Nephron (organoid): ENCODE results near the gene GLP1R.

ENCODE experiments used
- H3K27ac Mint-ChIP-seq, 3 experiments: 2 replicates each; pipeline ENCODE4 v1.8.0; 2020; ENCODE audit warnings: mixed read lengths in 3 of 3, mild to moderate bottlenecking in 2 of 3, moderate library complexity in 1 of 3
- H3K27me3 Mint-ChIP-seq: 2 replicates; pipeline ENCODE4 v1.8.0; 2021; ENCODE audit warnings: low read depth, mild to moderate bottlenecking, moderate library complexity, mixed read lengths
- H3K36me3 Mint-ChIP-seq: 2 replicates; pipeline ENCODE4 v1.8.0; 2020; ENCODE audit warnings: low read depth, mixed read lengths
- H3K4me1 Mint-ChIP-seq: 2 replicates; pipeline ENCODE4 v1.8.0; 2020; ENCODE audit warnings: mixed read lengths
- H3K4me3 Mint-ChIP-seq, 3 experiments: 2 replicates each; pipeline ENCODE4 v1.8.0; 2020; ENCODE audit warnings: mild to moderate bottlenecking in 3 of 3, mixed read lengths in 3 of 3, moderate library complexity in 2 of 3
- H3K9me3 Mint-ChIP-seq: 2 replicates; pipeline ENCODE4 v1.8.0; 2020; ENCODE audit warnings: mixed read lengths
- CTCF ChIP-seq, 3 experiments: fragments of 200-600 bp; sonication (generic); IDR thresholded peaks; one replicate each; pipeline ENCODE4 v1.5.0; 2021; ENCODE audit warnings: antibody characterized with exemption in 3 of 3; ENCODE audit not compliant: unreplicated experiment in 3 of 3

Gene GLP1R

GRCh38 chr6:39008737-39009136 lies 39.8 kb upstream of the GLP1R start:
- no peak for TF ChIP-seq CTCF (IDR thresholded peaks at IDR 0.05; ENCODE audit: unreplicated experiment in 3 of 3)
- peaks cover 6% of the 10 kb centered on the region for H3K9me3 Mint-ChIP-seq
- no peak overlapping the region for H3K27ac Mint-ChIP-seq
- peaks cover 31% of the 10 kb centered on the region for H3K27me3 Mint-ChIP-seq
- no peak overlapping the region for H3K4me3 Mint-ChIP-seq
- no peaks in the 10 kb centered on the region for H3K36me3 Mint-ChIP-seq
- no peaks in the 10 kb centered on the region for H3K4me1 Mint-ChIP-seq

GRCh38 chr6:39009476-39009875 lies 39.1 kb upstream of the GLP1R start:
- TF ChIP-seq CTCF (IDR thresholded peaks at IDR 0.05; ENCODE audit: unreplicated experiment in 3 of 3): no peak
- H3K4me1 Mint-ChIP-seq: no peaks in the 10 kb centered on the region
- H3K4me3 Mint-ChIP-seq: no peak overlapping the region
- H3K9me3 Mint-ChIP-seq: peaks cover 6% of the 10 kb centered on the region
- H3K27me3 Mint-ChIP-seq: peaks cover 31% of the 10 kb centered on the region
- H3K36me3 Mint-ChIP-seq: no peaks in the 10 kb centered on the region
- H3K27ac Mint-ChIP-seq: no peak overlapping the region

GRCh38 chr6:39016839-39017546 lies 31.6 kb upstream of the GLP1R start:
- Mint-ChIP-seq H3K4me3 (no peak overlapping the region), H3K4me1 (no peaks in the 10 kb centered on the region), H3K27me3 (peaks cover 13% of the 10 kb centered on the region), H3K9me3 (no peaks in the 10 kb centered on the region), H3K27ac (no peak overlapping the region), H3K36me3 (no peaks in the 10 kb centered on the region)
- no peak for TF ChIP-seq CTCF (IDR thresholded peaks at IDR 0.05; ENCODE audit: unreplicated experiment in 3 of 3)

GRCh38 chr6:39017547-39017880 lies 31.1 kb upstream of the GLP1R start:
- no peaks in the 10 kb centered on the region for H3K4me1 Mint-ChIP-seq
- TF ChIP-seq CTCF (IDR thresholded peaks at IDR 0.05; ENCODE audit: unreplicated experiment in 3 of 3): no peak
- H3K9me3 Mint-ChIP-seq: no peaks in the 10 kb centered on the region
- H3K27me3 Mint-ChIP-seq: peaks cover 8% of the 10 kb centered on the region
- H3K36me3 Mint-ChIP-seq: no peaks in the 10 kb centered on the region
- H3K4me3 Mint-ChIP-seq: no peak overlapping the region
- no peak overlapping the region for H3K27ac Mint-ChIP-seq

- peaks cover 7% of the 10 kb centered on the region for H3K27me3 Mint-ChIP-seq
- no peak overlapping the region for H3K27ac Mint-ChIP-seq
- H3K4me1 Mint-ChIP-seq: no peaks in the 10 kb centered on the region
- no peak overlapping the region for H3K4me3 Mint-ChIP-seq
- H3K9me3 Mint-ChIP-seq: no peaks in the 10 kb centered on the region
- no peaks in the 10 kb centered on the region for H3K36me3 Mint-ChIP-seq
- no peak for TF ChIP-seq CTCF (IDR thresholded peaks at IDR 0.05; ENCODE audit: unreplicated experiment in 3 of 3)
Measured at GRCh38 chr6:39018103-39018502, 30.5 kb upstream of the GLP1R start.

- Mint-ChIP-seq H3K9me3 (no peaks in the 10 kb centered on the region), H3K4me1 (no peaks in the 10 kb centered on the region), H3K4me3 (no peak overlapping the region), H3K27ac (no peak overlapping the region), H3K36me3 (no peaks in the 10 kb centered on the region), H3K27me3 (peaks cover 2% of the 10 kb centered on the region)
- no peak for TF ChIP-seq CTCF (IDR thresholded peaks at IDR 0.05; ENCODE audit: unreplicated experiment in 3 of 3)
Measured at GRCh38 chr6:39020136-39020535, 28.4 kb upstream of the GLP1R start.
